ENCODE measurements around the gene HTRA3.

The HTRA3 gene

DNA sequence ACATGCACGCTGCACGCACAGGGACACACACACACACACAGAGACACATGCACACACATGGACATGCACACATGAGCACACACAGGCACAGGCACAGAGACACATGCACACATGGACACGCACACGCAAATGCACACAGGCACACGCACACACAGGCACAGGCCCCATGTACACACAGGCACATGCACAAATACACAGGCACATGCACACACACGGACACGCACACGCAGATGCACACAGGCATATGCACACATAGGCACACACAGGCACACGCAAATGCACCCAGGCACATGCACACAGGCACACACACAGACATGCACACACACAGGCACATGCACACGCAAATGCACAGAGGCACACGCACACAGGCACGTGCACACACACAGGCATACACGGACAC lies 30.3 kb upstream of the HTRA3 start:
- H3K9me3 Mint-ChIP-seq = no peaks in the 10 kb centered on the region
- H3K4me3 Mint-ChIP-seq = no peak overlapping the region
- peaks cover 5% of the 10 kb centered on the region for H3K4me1 Mint-ChIP-seq (ENCODE audit: low read depth)
- H3K27me3 Mint-ChIP-seq (ENCODE audit: low read depth) = no peaks in the 10 kb centered on the region
- H3K36me3 Mint-ChIP-seq (ENCODE audit: low read depth) = peaks cover 6% of the 10 kb centered on the region
- H3K27ac Mint-ChIP-seq = no peak overlapping the region

DNA sequence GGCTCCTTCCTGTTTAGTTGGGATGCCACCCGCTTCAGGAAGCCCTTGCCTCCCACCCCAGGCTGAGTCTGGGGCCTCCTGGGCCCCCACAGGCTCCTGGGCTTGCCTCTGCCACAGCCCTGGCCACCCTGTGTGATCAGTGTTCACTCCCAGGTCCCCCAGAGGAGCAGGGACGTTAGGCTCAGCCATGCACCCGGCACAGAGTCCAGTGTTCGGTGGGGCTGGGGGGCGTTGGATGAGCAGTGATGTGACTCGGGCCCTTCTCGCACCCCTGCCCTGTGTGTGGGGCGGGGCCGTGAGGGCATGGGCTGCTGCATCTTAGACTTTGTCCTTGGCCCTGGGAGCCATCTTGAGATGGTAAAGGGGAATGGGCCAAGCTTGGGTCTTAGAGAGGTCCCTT lies 29.9 kb upstream of the HTRA3 start:
- Mint-ChIP-seq H3K9me3 (no peaks in the 10 kb centered on the region), H3K27me3 (ENCODE audit: low read depth) (no peaks in the 10 kb centered on the region), H3K27ac (no peak overlapping the region), H3K4me3 (no peak overlapping the region), H3K4me1 (ENCODE audit: low read depth) (peaks cover 5% of the 10 kb centered on the region), H3K36me3 (ENCODE audit: low read depth) (peaks cover 6% of the 10 kb centered on the region)

DNA sequence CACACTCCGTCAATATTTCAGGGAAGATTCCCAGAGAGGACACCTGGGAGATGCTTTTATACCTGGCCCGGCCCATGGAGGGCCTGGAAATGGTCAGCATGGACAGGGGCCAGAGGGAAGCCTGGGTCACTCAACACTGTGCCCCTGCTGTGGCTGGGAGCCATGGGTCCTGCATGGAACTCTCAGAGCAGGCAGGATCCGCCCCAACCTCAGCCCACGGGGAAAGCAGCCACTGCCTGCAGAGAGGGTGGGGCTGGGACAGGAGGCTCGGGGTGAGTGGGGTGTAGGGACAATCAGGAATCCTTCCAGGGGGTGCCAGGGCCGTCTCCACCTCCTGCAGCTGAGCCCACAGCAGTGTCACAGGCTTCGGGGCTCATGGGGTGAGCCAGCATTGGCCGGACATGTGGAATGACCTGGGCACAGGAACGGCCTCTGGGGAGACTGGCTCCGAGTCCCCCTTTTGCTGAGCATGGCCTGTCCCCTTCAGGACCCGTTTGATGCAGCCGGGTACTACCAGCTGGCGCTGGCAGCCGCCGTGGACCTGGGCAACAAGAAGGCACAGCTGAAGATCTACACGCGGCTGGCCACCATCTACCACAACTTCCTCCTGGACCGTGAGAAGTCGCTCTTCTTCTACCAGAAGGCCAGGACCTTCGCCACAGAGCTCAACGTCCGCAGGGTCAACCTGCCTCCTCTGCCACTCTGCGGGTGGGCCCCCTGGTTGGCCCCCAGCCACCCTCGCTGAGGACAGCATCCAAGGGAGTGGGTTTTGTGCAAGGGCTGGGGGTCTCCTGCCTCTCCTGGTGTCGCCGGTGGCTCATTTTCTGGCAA lies 29.1 kb upstream of the HTRA3 start:
- H3K9me3 Mint-ChIP-seq = no peaks in the 10 kb centered on the region
- no peak overlapping the region for H3K4me3 Mint-ChIP-seq
- peaks cover 2% of the 10 kb centered on the region for H3K36me3 Mint-ChIP-seq (ENCODE audit: low read depth)
- peaks cover 4% of the 10 kb centered on the region for H3K4me1 Mint-ChIP-seq (ENCODE audit: low read depth)
- H3K27me3 Mint-ChIP-seq (ENCODE audit: low read depth) = no peaks in the 10 kb centered on the region
- H3K27ac Mint-ChIP-seq = no peak overlapping the region

DNA sequence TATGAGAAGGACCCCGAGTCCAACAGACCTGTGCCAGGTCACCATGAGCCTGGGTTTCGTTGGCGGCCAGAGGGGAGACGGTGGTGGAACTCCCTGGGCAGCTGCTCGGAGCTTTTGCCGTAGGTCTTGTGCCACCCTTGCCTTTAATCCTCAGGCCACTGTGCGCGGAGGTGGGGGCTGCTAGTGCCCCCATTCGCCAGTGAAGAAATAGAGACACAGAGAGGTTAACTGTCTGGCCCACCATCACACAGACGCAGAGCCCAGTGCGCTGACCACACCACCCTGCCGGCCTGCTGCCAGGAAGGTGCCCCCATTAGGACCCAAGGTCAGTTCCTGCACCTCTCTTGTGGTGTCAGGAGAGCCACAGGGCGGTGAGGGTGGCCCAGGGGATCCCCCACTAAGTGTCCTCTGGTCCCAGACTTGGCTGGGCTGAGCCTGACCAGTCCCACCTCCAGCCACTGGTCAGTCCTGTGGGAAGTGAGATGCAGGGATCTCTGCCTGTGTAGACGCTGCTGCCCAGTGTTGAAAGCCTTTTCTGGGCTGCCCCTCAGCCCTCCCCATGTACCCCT lies 28.3 kb upstream of the HTRA3 start:
- Mint-ChIP-seq H3K4me1 (ENCODE audit: low read depth) (peaks cover 4% of the 10 kb centered on the region), H3K27me3 (ENCODE audit: low read depth) (no peaks in the 10 kb centered on the region), H3K27ac (no peak overlapping the region), H3K36me3 (ENCODE audit: low read depth) (peaks cover 1% of the 10 kb centered on the region), H3K4me3 (no peak overlapping the region), H3K9me3 (no peaks in the 10 kb centered on the region)

DNA sequence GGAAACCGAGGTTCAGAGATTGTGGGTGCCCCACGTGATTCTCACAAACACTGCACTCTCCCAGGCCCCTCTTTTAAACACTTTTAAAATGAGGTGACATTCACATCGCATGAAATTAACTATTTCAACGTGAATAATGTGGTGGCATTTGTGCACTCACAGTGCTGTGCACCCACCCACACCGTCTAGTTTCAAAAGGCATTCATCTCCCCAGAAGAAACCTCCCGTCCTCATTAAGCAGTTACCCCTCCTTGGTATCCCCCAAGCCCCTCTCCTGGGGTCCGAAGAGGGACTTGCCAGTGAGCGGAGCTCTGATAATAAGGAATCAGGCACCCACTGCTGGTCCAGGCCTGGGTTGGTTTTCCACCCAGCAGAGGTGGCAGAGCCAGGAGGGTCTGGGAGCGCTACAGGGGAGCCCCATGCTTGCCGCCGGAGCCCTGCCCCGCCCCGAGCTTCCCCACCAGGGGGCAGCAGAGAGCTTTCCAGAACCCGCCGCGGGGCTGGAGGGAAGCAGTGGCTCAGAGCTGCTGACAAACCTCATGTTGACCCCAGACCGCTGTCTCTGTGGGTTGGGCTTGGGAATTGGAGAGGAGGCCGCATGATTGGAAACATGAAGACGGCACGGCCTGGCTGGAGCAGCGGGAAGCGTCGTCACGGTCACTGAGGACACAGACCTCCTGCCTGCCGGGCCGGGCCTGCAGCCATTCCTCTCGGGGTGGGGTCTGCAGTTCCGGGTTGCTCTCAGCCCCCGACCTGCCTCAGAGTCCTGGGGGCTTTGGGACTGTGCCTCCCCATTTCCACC lies 27.5 kb upstream of the HTRA3 start:
- Mint-ChIP-seq H3K36me3 (ENCODE audit: low read depth) (peaks cover 1% of the 10 kb centered on the region), H3K27ac (no peak overlapping the region), H3K4me3 (no peak overlapping the region), H3K27me3 (ENCODE audit: low read depth) (no peaks in the 10 kb centered on the region), H3K9me3 (no peaks in the 10 kb centered on the region), H3K4me1 (ENCODE audit: low read depth) (peaks cover 4% of the 10 kb centered on the region)

DNA sequence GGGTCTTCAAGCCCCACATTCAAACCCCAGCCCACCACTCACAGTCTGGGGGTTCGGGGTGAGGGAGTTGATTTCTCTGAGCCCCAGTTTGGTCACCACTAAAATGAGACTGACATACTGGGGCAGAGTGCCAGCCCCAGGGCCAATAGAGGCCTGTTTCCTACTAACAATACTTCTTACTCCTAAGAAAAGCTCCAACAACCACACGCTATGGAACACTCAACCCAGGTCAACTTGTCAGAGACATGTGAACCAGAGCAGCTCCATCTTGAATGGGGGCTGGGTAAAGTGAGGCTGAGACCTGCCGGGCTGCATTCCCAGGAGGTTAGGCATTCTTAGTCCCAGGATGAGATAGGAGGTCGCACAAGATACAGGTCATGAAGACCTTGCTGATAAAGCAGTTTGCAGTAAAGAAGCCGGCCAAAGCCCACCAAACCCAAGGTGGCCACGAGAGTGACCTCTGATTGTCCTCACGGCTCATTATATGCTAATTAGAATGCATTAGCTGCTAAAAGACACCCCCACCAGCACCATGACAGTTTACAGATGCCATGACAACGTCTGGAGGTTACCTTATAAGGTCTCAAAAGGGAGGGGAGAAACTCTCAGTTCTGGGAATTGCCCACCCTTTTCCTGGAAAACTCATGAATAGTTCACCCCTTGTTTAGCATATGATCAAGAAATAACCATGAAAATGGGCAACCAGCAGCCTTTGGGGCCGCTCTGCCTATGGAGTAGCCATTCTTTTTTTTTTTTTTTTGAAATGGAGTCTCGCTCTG lies 26.6 kb upstream of the HTRA3 start:
- H3K4me1 Mint-ChIP-seq (ENCODE audit: low read depth) = peaks cover 4% of the 10 kb centered on the region
- no peaks in the 10 kb centered on the region for H3K9me3 Mint-ChIP-seq
- no peak overlapping the region for H3K4me3 Mint-ChIP-seq
- H3K27me3 Mint-ChIP-seq (ENCODE audit: low read depth) = no peaks in the 10 kb centered on the region
- H3K27ac Mint-ChIP-seq = no peak overlapping the region
- H3K36me3 Mint-ChIP-seq (ENCODE audit: low read depth) = peaks cover 1% of the 10 kb centered on the region

DNA sequence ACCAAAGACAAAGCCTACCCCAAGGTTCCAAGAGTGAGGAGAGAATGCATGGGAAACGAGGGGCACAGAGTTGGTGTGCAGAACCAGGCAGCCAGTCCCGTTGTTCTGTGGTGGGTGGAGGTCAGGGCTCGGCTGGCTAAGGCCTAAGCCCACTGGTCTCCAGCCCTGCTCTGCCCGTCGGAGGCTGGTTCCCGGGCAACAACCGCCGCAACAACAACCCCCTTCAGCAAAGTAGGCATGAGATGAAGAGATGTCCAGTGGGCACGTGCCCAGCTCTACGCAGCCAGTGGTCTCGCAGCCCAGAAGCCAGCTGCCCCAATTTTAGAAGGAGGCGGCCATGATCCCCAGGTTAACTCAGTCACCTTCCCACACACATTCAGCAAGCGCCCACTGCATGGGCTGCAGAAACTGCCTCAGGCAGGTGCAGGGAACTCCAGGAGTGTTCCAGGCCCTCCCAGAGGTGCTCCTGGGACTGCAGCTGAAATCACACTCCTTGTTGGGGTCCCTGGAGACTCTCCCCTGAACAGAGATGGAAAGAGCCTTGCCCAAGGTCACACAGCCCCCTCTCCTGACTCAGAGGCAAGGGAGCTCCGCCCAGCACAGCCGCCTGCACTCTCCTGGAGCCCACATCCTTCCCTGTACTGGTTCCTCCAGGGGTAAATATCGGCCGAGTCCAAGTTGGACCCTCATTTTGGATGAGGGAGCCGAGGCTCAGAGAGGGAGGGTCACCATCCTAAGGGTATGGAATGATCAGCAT lies 25.4 kb upstream of the HTRA3 start:
- H3K27ac Mint-ChIP-seq = no peak overlapping the region
- H3K9me3 Mint-ChIP-seq = no peaks in the 10 kb centered on the region
- H3K4me3 Mint-ChIP-seq = no peak overlapping the region
- peaks cover 1% of the 10 kb centered on the region for H3K36me3 Mint-ChIP-seq (ENCODE audit: low read depth)
- peaks cover 4% of the 10 kb centered on the region for H3K4me1 Mint-ChIP-seq (ENCODE audit: low read depth)
- H3K27me3 Mint-ChIP-seq (ENCODE audit: low read depth) = no peaks in the 10 kb centered on the region

DNA sequence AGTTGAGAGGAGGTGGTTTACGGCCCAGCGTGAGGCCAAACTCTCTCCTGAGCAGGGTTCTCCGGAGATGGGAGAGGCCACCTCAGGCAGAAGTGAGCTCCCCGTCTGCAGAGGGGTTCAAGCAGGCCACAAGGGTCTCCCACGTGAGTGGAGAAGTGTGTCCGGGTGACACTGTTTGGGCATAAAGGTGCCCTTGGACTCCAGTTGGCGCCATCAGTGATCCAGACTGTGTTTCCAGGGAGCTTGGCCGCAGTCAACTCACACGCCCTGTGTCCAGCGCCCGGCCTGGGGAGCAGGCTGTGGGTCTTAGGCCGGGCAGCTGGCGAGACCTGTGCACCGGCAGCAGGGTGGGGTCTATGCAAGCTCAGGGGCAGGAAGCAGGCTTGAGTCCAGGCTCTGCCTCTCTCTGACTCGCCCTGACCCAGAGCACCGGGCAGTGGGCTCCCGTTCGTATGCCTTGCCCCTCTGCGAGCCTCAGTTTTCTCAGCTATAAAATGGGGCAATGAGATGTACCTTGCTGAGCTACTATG lies 24.6 kb upstream of the HTRA3 start:
- Mint-ChIP-seq H3K27ac (no peak overlapping the region), H3K4me1 (ENCODE audit: low read depth) (peaks cover 4% of the 10 kb centered on the region), H3K9me3 (no peaks in the 10 kb centered on the region), H3K36me3 (ENCODE audit: low read depth) (peaks cover 1% of the 10 kb centered on the region), H3K27me3 (ENCODE audit: low read depth) (no peaks in the 10 kb centered on the region), H3K4me3 (no peak overlapping the region)

DNA sequence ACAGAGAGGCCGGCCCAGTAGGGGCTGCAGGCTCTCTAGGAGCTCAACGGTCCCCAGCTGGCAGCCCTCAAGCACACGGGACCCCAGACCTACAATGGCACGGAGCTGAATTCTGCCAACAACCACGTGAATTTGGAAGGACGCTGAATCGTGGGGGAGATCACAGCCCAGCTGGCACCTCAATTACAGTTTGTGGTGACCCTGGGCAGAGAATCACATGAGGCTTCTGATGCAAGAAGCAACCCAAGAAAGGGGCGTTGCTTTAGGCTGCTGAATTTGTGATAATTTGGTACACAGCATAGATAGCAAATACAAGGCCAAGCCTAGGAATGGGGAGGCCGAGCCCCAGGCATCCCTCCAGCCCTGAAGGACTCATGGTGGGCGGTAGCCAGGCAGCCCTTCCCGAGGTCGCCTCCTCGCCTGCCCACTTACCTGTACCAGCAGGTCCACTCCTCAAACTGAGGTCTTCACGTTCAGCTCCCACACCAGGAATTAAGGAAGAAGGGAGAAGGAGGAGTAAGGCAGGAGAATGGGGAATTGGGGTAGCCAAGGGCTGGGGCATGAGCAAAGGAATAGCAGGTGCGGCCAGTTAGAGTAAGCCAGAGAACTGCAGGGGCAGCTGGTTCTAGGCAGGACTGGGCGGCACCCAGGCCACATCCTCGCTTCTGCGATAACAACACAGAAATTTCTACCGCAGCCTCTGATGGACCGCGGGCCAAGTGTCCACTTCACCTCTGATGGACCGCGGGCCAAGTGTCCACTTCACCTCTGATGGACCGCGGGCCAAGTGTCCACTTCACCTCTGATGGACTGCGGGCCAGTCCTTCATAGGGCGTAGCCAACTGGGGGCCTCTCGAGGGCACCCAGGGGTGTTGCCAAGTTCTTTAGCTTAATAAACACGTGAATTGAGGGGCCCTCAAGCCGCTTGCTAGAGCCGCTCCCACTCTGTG lies 23.4 kb upstream of the HTRA3 start:
- Mint-ChIP-seq H3K27me3 (ENCODE audit: low read depth) (no peaks in the 10 kb centered on the region), H3K36me3 (ENCODE audit: low read depth) (peaks cover 1% of the 10 kb centered on the region), H3K4me1 (ENCODE audit: low read depth) (peaks cover 4% of the 10 kb centered on the region), H3K27ac (no peak overlapping the region), H3K9me3 (no peaks in the 10 kb centered on the region), H3K4me3 (no peak overlapping the region)

DNA sequence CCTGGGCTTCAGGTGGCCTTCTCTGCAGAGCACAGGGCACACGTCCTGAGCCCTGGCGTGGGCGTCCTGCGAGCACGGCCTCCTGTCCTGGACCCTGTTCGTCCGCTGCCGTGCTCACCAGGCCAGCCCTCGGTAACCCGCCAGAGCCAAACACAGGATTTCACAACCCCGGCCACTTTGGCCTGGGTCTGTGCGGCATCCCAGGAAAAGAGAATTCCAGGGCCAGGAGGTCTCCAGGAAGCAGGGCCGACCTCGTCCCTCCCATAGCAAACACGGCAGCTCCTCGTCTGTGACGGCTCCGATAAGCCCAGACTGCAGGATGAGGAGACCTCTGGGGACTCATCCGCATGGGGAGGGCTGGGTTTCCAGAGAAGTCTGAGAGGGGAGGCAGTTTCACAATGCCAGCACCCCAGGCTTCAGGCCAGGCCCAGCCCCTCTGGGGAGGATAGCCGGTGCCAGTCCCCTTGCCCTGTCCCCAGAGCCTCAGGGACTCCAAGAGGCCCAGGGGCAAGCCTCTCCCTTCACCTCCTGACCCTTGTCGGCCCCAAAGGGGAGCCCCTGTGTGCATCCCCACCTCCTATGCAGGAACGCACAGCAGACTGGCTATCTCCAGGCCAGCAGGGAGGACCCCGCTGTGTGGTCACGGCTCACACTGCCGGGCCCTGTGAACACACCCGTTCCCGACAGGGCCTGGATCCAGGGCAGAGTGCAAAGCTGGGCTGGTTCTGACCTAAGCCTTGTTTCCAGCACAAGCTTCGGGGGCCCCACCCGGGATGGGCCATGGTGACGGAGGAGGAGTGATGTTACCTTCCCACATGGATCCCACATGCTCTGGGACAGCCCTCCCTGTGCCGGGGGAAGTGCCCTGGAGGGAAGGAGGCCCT lies 22.3 kb upstream of the HTRA3 start:
- Mint-ChIP-seq H3K4me1 (ENCODE audit: low read depth) (peaks cover 4% of the 10 kb centered on the region), H3K4me3 (no peak overlapping the region), H3K27ac (no peak overlapping the region), H3K36me3 (ENCODE audit: low read depth) (peaks cover 1% of the 10 kb centered on the region), H3K27me3 (ENCODE audit: low read depth) (no peaks in the 10 kb centered on the region), H3K9me3 (no peaks in the 10 kb centered on the region)

DNA sequence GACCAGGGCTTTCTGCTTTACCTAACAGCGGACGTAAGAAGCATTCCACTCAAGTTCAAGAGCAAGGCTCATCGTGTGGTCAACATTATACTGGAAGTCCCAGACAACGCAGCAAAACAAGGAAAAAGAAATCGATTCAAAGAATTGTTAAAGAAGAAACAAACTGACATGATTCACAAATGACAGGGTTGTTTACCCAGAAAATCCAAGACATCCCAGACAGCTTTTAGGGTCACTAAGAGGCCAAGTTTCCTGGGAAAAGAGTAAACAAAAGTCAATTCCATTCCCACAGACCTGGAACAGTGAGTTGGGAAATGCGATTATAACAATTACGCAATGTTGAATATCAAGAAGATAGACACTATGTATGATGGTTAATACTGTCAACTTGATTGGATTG lies 21.5 kb upstream of the HTRA3 start:
- Mint-ChIP-seq H3K4me3 (no peak overlapping the region), H3K27me3 (ENCODE audit: low read depth) (no peaks in the 10 kb centered on the region), H3K36me3 (ENCODE audit: low read depth) (peaks cover 1% of the 10 kb centered on the region), H3K4me1 (ENCODE audit: low read depth) (peaks cover 4% of the 10 kb centered on the region), H3K27ac (no peak overlapping the region), H3K9me3 (no peaks in the 10 kb centered on the region)

DNA sequence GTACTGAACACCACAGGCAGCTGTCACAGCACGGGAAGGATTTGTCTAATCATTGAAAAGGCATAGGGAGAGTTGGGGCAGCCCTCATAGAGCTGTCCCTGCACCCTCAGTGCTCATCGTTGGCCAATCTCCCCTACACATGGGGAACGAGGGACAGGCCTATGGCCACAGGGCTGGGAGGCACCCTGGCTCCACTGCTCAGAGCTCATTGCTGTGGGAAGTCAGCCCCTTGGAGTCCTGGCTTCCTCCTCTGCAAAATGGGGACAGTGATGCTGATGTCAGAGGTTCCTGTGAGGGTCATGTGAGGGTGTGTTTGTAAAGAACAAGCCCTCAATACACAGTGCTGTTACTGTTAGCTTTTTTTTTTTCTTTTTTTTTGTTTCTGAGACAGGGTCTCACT lies 19.3 kb upstream of the HTRA3 start:
- Mint-ChIP-seq H3K27ac (no peak overlapping the region), H3K36me3 (ENCODE audit: low read depth) (no peaks in the 10 kb centered on the region), H3K27me3 (ENCODE audit: low read depth) (no peaks in the 10 kb centered on the region), H3K9me3 (no peaks in the 10 kb centered on the region), H3K4me1 (ENCODE audit: low read depth) (no peaks in the 10 kb centered on the region), H3K4me3 (no peak overlapping the region)

Data from T-helper 1 cell treated with Interleukin-12 subunit alpha and Interleukin-12 subunit beta and Interleukin-4 antibody, amounts not matched to agents 30 μg/mL and 1 μg/mL, for 36 hours (primary cell).